Stimulated activated CD4-positive, alpha-beta T cell treated with anti-CD3 and anti-CD28 coated beads, Interleukin-2, amount 100 ng/mL, for 24 hours (primary cell): ENCODE results near the gene MYMX.

Experiments
- DNase-seq, 2 donors: peaks; one replicate each; pipeline ENCODE4 v3.0.0-alpha.2; 2020

MYMX gene

GRCh38 chr6:44265722-44266233, 49.1 kb downstream of the MYMX start:
- no peak for DNase-seq

- no peak for DNase-seq
Measured at GRCh38 chr6:44266347-44266746, 49.6 kb downstream of the MYMX start.

GRCh38 chr6:44267252-44267651, 50.5 kb downstream of the MYMX start:
- no peak for DNase-seq
